ENCODE measurements around the gene ACSS2. TPM values are rescaled to one million over a fixed set of nuclear protein-coding genes. Genes with fewer than 3 reads are reported as not detected.
A peak's percentile ranks its signal among the peaks of the same experiment; 100 is the strongest.

The ACSS2 gene
- total RNA-seq, 1 donor from 2014 or later = 149 TPM

DNA sequence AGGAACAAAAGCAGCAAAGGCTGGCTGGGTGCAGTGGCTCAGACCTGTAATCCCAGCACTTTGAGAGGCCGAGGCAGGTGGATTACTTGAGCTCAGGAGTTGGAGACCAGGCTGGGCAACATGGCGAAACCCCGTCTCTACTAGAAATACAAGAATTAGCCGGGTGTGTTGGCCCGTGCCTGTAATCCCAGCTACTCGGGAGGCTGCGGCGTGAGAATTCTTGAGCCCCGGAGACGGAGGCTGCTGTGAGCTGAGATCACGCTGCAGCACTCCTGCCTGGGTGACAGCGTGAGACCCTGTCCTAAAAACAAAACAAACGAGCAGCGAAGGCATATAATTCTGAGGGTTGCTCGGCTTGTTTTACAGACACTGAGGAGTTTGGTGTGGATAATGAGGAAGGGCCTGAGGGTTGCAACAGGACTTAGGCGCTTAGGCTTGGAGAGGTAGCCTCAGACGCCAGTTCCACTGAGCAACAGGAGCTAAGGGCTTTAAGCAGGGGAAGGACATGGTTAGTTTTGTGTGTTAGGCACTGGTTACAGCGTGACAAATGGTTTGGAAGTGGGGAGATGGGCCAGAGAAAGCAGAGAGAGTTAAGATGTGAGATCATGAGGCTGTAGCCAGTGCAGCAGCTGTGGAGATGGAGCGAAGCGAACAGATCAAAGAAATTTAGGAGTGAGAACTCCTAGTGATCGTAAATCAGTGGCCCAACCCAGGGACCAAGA is 80.5 kb downstream of the ACSS2 start:
- intact Hi-C loops (cut with DNase I) = loop anchor here (10.0 kb wide), 1 partner anchor 318 kb away; the partner anchor contains the start of gene MMP24OS
- DNase-seq (ENCODE audit: missing footprints) = no peak
- ATAC-seq = no peak

DNA sequence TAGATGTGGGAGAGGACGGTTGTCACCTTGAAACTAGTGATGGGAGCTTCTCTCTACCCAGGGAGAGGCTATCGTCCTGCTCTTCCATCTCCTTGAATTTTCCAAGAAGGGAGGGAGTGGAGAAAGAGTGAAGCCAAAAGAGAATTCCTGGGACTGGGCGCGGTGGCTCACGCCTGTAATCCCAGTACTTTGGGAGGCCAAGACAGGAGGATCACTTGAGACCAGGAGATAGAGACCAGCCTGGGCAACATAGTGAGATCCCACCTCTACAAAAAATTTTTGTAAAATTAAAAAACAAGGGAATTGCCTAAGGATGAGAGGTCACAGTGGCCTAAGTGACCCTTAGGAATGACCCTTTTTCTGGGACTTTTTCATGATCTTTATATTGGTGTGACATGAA is 88.1 kb downstream of the ACSS2 start:
- intact Hi-C loops (cut with DNase I) = no loop called here
- DNase-seq (ENCODE audit: missing footprints) (no peak), ATAC-seq (no peak)

DNA sequence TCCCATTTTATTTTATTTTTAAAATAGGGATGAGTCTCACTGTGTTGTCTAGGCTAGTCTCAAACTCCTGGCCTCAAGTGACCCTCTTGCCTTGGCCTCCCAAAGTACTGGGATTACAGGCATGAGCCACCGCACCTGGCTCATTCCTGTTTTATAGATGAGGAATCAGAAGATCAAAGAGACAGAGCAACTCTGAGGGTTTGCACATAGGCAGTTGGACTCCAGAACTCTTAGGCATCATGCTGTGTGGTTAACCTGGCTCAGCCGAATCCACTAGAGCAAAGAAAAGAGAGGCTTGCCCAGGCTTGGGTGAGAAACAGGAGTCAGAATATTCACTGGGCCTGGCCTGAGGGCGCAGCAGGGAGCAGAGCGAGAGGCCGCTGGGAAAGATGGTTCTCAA is 88.6 kb downstream of the ACSS2 start:
- DNase-seq (ENCODE audit: missing footprints) (no peak), ATAC-seq (no peak)
- intact Hi-C loops (cut with DNase I) = no loop called here

DNA sequence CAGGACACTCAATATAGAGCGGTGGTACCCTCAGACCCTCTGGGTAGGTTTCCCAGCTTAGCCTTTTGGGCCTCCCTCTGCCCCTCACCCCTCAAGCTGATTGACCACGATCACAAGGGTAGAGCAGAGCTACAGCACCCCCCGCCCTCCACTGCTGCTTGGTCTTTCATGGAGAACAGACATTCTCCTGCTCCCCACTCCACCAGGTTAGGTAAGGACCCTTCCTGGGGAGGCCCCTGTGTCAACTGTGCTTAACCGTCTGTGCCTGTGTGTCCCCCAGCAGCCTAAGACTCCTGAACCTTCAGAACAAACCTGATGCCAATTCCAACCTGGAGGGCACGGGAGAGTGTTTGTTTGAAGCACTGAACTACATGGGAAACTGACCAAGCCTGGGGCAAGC is 91.0 kb downstream of the ACSS2 start:
- DNase-seq (ENCODE audit: missing footprints) = no peak
- no peak for ATAC-seq
- intact Hi-C loops (cut with DNase I) = no loop called here

DNA sequence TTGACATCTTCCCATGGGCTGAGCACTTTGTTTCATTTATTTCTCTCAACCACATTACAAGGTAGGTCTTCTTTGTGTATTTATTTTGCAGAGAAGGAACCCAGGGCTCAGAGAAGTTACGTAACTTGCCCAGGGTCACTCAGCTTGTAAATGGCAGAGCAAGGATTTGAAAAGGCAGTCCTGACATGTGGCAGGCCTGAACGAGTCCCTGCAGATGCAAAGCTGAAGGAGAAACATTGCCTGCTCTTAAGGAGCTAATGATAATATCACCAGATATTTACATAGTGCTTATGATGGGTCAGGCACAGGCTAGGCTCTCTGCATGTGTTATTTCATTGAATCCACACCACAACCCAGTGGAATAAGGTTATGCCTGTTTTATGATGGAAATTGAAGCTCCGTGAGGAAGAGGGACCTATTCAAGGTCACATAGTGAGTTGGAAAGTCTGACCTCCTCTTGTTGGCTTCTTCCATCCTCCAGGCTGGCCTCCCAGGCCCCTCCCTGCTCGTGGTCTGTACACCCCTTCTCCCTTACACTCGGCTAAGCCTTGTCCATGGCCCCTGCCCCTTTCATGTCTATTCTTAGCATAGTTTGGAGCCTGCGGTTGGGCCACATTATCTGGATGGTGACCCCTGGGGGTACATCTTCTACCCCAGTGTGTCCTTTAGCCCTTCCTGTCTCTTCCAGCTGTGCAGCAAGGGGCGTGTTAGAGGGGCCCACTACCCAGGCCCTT is 91.8 kb downstream of the ACSS2 start:
- DNase-seq (ENCODE audit: missing footprints) (no peak), ATAC-seq (peak; percentile 14)
- intact Hi-C loops (cut with DNase I) = no loop called here

DNA sequence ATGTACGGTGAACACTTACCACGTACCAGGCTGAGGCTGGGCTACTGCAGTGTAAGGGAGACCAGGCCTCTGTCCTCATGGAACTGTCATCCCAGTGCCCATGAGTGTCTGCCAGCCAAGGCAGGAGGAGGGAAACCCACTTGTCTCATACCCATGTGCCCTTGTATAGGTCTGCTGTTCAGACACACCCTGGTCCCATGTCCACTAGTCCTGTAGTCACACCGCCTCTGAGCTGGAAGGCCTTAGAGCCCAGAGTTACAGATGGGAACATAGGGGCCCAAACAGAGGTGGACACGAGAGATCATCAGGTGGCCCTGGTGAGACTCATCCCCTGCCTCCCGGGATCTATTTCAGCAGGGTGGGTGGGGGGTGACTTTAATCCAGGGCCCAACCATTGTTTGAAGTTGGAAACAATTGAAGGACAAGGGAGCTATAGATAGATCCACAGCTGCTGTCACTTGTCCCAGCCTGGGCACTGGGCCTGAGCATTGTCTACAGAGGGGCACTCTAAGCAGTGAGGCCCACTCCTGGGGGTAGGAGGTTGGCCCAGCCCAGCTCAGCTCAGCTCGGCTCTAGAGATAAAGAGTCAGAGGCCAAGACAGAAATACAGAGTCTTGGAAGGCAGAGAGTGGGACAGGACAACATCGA is 93.9 kb downstream of the ACSS2 start:
- ATAC-seq (peak; percentile 58), DNase-seq (ENCODE audit: missing footprints) (no peak)
- intact Hi-C loops (cut with DNase I) = no loop called here

DNA sequence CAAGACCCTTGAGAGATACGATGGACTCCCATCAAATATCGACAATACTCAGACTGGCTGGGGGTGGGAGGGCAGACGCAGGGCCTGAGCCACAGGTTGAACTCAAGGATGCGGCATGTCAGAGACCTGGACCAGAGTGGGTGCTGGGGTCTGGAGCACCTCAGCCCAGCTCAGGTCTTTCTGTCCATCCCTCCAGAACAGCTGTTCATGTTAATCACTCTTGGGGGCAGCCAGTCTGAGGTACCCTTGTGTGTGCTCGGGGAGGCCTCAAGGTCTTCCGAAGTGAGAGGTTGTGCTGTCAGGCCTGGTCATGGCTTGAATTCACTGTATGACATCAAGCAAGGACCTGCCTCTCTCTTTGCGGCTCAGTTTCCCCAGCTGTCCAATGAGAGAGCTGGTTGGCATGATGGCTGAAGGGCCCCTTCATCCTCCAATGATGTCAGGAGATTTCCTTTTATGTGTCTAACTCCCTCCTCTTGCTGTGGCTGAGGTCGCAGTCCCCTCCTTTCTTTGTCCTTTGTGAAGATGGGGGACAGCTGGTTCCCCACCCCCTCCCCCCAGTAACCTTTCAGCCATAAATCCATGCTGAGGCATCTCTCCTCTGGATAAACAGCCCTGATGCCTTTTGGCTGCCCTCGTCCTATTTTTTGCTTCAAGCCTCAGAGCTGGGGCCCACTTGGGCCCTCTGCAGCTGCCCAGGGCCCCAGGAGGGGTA is 94.6 kb downstream of the ACSS2 start:
- ATAC-seq (no peak), DNase-seq (ENCODE audit: missing footprints) (no peak)
- intact Hi-C loops (cut with DNase I) = no loop called here

DNA sequence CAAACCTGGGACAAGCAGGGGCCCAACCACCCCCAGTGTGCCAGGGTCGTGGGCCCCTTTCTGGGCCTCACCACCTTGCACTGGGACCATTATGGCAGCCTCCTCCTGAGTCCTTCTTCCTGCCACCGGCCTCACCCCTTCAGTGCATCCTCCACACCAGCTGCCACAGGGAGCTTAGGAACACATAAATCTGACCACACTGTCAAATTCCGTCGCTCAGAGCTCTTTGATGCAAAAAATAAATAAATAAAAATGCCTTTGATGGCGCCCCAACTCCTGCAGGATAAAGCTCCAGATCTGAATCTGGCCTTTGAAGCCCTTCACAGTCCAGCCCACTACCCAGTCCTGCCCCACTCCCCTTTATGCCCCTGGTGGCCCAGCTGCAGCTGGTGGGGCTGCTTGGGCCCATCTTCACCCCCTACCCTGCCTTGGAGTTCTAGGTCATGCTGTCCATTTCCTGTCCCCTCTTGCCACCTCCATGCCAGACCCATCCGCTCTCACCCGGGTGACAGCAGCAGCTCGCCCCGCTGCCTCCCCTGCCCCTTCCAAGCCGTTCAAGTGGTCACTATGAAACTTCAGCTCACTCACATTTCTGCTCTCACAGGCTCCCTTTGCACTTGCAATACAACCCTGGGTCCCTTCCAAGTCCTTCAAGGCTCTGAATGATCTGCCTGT is 95.3 kb downstream of the ACSS2 start:
- ATAC-seq (no peak), DNase-seq (ENCODE audit: missing footprints) (no peak)
- intact Hi-C loops (cut with DNase I) = no loop called here

DNA sequence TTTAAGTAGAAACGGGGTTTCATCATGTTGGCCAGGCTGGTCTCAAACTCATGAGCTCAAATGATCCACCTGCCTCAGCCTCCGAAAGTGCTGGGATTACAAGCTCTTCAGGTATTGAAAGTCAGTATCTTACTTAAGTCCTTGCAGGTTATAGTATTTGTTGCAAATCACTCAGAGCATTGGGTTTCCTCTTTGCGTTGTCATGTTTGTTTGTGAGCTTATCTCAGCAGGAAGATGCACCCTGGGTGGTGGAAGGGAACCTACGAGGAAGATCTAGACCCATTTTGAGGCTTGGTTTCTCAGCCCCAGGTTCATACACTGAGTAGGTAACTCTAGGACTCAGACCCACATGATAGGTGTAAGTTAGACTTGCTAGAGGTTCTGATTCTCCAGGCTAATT is 97.8 kb downstream of the ACSS2 start:
- DNase-seq (ENCODE audit: missing footprints) = no peak

DNA sequence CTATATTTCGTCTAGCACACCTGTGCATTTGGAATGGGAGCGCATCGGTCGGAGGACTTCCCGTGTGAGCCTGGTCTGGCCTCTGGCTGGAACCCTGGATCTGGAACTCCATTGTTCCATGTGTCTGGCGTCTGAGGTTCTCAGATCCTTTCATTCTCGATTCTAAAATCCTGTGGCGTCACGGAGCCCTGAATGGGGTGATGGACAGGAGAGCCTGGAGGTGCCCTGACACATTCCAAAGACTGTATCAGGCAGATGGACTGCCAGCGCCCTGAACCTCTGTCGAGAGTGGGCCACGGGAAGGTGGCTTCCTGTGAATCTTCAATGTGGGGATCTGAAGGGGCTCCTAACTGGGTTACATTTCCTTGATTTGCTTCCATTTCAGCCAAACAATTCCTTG is 99.9 kb downstream of the ACSS2 start:
- ATAC-seq (no peak), DNase-seq (ENCODE audit: missing footprints) (no peak)
- intact Hi-C loops (cut with DNase I) = no loop called here

More for the DNA sequence above, 97.8 kb downstream of the ACSS2 start:
- intact Hi-C loops (cut with DNase I) = no loop called here
- no peak for ATAC-seq

Other genes starting within 250 kb of the ACSS2 start
- gene PIGU, start 199.5 kb upstream of the ACSS2 start, total RNA-seq = 12.9 TPM
- 113 TPM for gene TP53INP2, start 172.3 kb upstream of the ACSS2 start, total RNA-seq
- 16.0 TPM for gene NCOA6, start 51.0 kb upstream of the ACSS2 start, total RNA-seq
- gene GGT7, start 3.8 kb upstream of the ACSS2 start, total RNA-seq = 19.1 TPM
- 17.6 TPM for gene GSS, start 79.2 kb downstream of the ACSS2 start, total RNA-seq
- 230 TPM for gene MYH7B, start 79.3 kb downstream of the ACSS2 start, total RNA-seq
- 35.3 TPM for gene TRPC4AP, start 216.2 kb downstream of the ACSS2 start, total RNA-seq